ENCODE measurements around the gene GBGT1. TPM values are rescaled to one million over a fixed set of nuclear protein-coding genes. Genes with fewer than 3 reads are reported as not detected.

GBGT1 gene
- total and polyA plus RNA-seq, 9 of the 15 experiments (the other 6 are each of a cell fraction or from before 2014, with no cell fraction given): 0.55 to 25.8 (median 13.7) TPM

DNA sequence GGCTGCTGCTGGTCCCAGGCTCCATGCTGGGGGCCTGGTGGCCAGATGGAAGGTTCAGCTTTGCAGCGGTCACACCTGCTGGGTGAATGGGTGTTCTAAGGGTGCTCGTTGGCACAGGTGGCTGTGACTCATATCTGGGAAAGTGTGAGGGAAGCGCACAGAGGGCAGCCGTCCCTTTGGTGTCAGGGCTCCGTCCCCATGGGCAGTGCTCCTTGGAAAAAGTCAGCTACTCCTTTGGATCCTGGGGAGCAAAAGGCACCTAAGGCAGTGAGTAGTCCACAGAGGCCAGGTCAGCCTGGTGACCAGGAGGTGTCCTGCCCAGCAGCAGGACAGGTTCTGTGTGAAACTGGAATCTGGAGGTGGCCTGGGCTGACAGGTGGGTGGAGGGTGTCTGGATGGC, 18.4 kb upstream of the GBGT1 start:
- POLR2A ChIA-PET: interaction anchor here (1.2 kb wide), 1 partner anchor 43 kb away, joined by 3 read pairs; no protein-coding TSS in a partner anchor
- intact Hi-C loops (cut with micrococcal nuclease) (no loop called here), in situ Hi-C loops (cut with MboI) (no loop called here)
- peaks cover 13 to 17% of the 10 kb centered on the region in 2 experiments; a peak in 4 of 5 replicates for H3K27me3 ChIP-seq (ENCODE audit: control insufficient read depth in 2 of 2, insufficient read depth in 2 of 2, low read length in 2 of 2)
- no peaks in the 10 kb centered on the region for H3K9me3 ChIP-seq (replicated peaks; ENCODE audit: control insufficient read depth, insufficient read depth, low read depth, low read length)
- no peaks in the 10 kb centered on the region for H3K9me1 ChIP-seq (ENCODE audit: control insufficient read depth, insufficient read depth, low read length)
- WGBS (ENCODE audit: insufficient coverage, low coverage, missing lambda C conversion rate): 18% methylated on average over 5 of the region's 5 CpGs
- DNase-seq (ENCODE audit: extremely low read depth in 1 of 4, low spot score in 3 of 4) (no peak), ATAC-seq (no peak), FAIRE-seq (no peak)
- TF ChIP-seq FIP1L1 (IDR thresholded peaks at IDR 0.05; ENCODE audit: low read depth, low read length, poor library complexity, severe bottlenecking) (no peak), HMG20B (CRISPR knock-in tag; IDR thresholded peaks at IDR 0.05) (no peak), HDAC8 (tag; IDR thresholded peaks at IDR 0.05) (no peak), ASH1L (IDR thresholded peaks at IDR 0.05; ENCODE audit: borderline replicate concordance, low read depth, partially characterized antibody) (no peak)
- H3K79me2 ChIP-seq (ENCODE audit: control insufficient read depth, insufficient read depth, low read length): no peaks in the 10 kb centered on the region
- no TSS peak for BruUV-seq (replicated peaks)
- H3K4me2 ChIP-seq (ENCODE audit: insufficient read depth, low read length): no peak overlapping the region
- H4K20me1 ChIP-seq (replicated peaks; ENCODE audit: control insufficient read depth, insufficient read depth, low read length): no peaks in the 10 kb centered on the region
- no peak overlapping the region for H3K27ac ChIP-seq (ENCODE audit: extremely low read depth, low read depth, low read length)
- CTCF ChIA-PET (ENCODE audit: low intra/inter-chr PET ratio): no interaction called here
- H3K4me1 ChIP-seq (replicated peaks in 1 of 2; ENCODE audit: control insufficient read depth in 2 of 2, insufficient read depth in 2 of 2, low read length in 2 of 2): peaks cover 0 to 4% of the 10 kb centered on the region in 2 experiments; a peak in 1 of 5 replicates
- peak overlapping the region in 1 of 2 experiments; percentile 41; a peak in 1 of 4 replicates for H3K9ac ChIP-seq (ENCODE audit: insufficient read depth in 1 of 2, low read depth in 2 of 2, low read length in 2 of 2)
- no peak overlapping the region for H3K4me3 ChIP-seq
- H3K36me3 ChIP-seq (ENCODE audit: control insufficient read depth, insufficient read depth, low read length): no peaks in the 10 kb centered on the region
- H2AFZ ChIP-seq (ENCODE audit: low read depth, low read length): no peak overlapping the region

- 17% methylated on average over 3 of the region's 3 CpGs for WGBS (ENCODE audit: insufficient coverage, low coverage, missing lambda C conversion rate)
- FAIRE-seq (no peak), DNase-seq (ENCODE audit: extremely low read depth in 1 of 4, low spot score in 3 of 4) (no peak), ATAC-seq (no peak)
- H3K36me3 ChIP-seq (ENCODE audit: control insufficient read depth, insufficient read depth, low read length): no peaks in the 10 kb centered on the region
- H3K9me3 ChIP-seq (replicated peaks; ENCODE audit: control insufficient read depth, insufficient read depth, low read depth, low read length): no peaks in the 10 kb centered on the region
- H3K4me1 ChIP-seq (replicated peaks in 1 of 2; ENCODE audit: control insufficient read depth in 2 of 2, insufficient read depth in 2 of 2, low read length in 2 of 2): peaks cover 0 to 4% of the 10 kb centered on the region in 2 experiments; a peak in 1 of 5 replicates
- CTCF ChIA-PET (ENCODE audit: low intra/inter-chr PET ratio): interaction anchor here (0.7 kb wide), 1 partner anchor 160 kb away, joined by 3 read pairs; no protein-coding TSS in a partner anchor
- H3K27me3 ChIP-seq (ENCODE audit: control insufficient read depth in 2 of 2, insufficient read depth in 2 of 2, low read length in 2 of 2): peaks cover 8 to 12% of the 10 kb centered on the region in 2 experiments; a peak in 4 of 5 replicates
- H3K9ac ChIP-seq (ENCODE audit: insufficient read depth in 1 of 2, low read depth in 2 of 2, low read length in 2 of 2): no peak overlapping the region
- in situ Hi-C loops (cut with MboI): no loop called here
- no peak overlapping the region for H3K4me3 ChIP-seq
- intact Hi-C loops (cut with micrococcal nuclease): loop anchor here (2.0 kb wide), 1 partner anchor 79 kb away; no protein-coding TSS in a partner anchor
- no peaks in the 10 kb centered on the region for H3K9me1 ChIP-seq (ENCODE audit: control insufficient read depth, insufficient read depth, low read length)
- no peak overlapping the region for H3K4me2 ChIP-seq (ENCODE audit: insufficient read depth, low read length)
- H3K79me2 ChIP-seq (ENCODE audit: control insufficient read depth, insufficient read depth, low read length): no peaks in the 10 kb centered on the region
- TF ChIP-seq RBFOX2 (IDR thresholded peaks at IDR 0.05; ENCODE audit: low read depth, low read length): no peak
- TF ChIP-seq RBM25 (IDR thresholded peaks at IDR 0.05; ENCODE audit: low read depth, low read length, severe bottlenecking): no peak
- no peak for TF ChIP-seq ZNF717 (CRISPR knock-in tag; IDR thresholded peaks at IDR 0.05)
- no peak for TF ChIP-seq NCOA1 (IDR thresholded peaks at IDR 0.05; ENCODE audit: low read depth)
- no peak for TF ChIP-seq ZNF77 (CRISPR knock-in tag; IDR thresholded peaks at IDR 0.05)
- TF ChIP-seq HOXB6 (CRISPR knock-in tag; IDR thresholded peaks at IDR 0.05; ENCODE audit: borderline replicate concordance): no peak
- TF ChIP-seq ZBTB33 (CRISPR knock-in tag; IDR thresholded peaks at IDR 0.05): no peak
- no peak for TF ChIP-seq ZNF253 (CRISPR knock-in tag; conservative IDR thresholded peaks at IDR 0.05)
- no peak for TF ChIP-seq CXXC5 (CRISPR knock-in tag; IDR thresholded peaks at IDR 0.05)
- no peak overlapping the region for H3K27ac ChIP-seq (ENCODE audit: extremely low read depth, low read depth, low read length)
- H2AFZ ChIP-seq (ENCODE audit: low read depth, low read length): no peak overlapping the region
- H4K20me1 ChIP-seq (replicated peaks; ENCODE audit: control insufficient read depth, insufficient read depth, low read length): no peaks in the 10 kb centered on the region
- POLR2A ChIA-PET: interaction anchor here (1.2 kb wide), 1 partner anchor 42 kb away, joined by 3 read pairs; no protein-coding TSS in a partner anchor
- no TSS peak for BruUV-seq (replicated peaks)
These were observed 17.8 kb upstream of the GBGT1 start for GRCh38 chr9:133181561-133181960.

Data from K562 (cell line).